GM21737 (cell line): ENCODE measurements around the gene FLNC.

Experiments
- ATAC-seq: cut with Tn5 transposase; IDR thresholded peaks from one replicate; pipeline ENCODE4 v1.9.1; 2021; ENCODE audit warnings: mild to moderate bottlenecking, moderate library complexity; ENCODE audit not compliant: unreplicated experiment

Gene FLNC

GRCh38 chr7:128829391-128830166, 627 bp upstream of the FLNC start:
- no peak for ATAC-seq

- ATAC-seq, result no peak
Observed at GRCh38 chr7:128831178-128831993, 1.2 kb downstream of the FLNC start.

GRCh38 chr7:128831994-128832879, 2.0 kb downstream of the FLNC start:
- ATAC-seq, result no peak

- no peak for ATAC-seq
Observed at GRCh38 chr7:128832880-128833147, 2.6 kb downstream of the FLNC start.

GRCh38 chr7:128833148-128833945, 3.1 kb downstream of the FLNC start:
- no peak for ATAC-seq

GRCh38 chr7:128833946-128834325, 3.7 kb downstream of the FLNC start:
- no peak for ATAC-seq

- no peak for ATAC-seq
Observed at GRCh38 chr7:128835231-128835751, 5.1 kb downstream of the FLNC start.

- ATAC-seq, result no peak
Observed at GRCh38 chr7:128835790-128836641, 5.8 kb downstream of the FLNC start.

- ATAC-seq, result no peak
Observed at GRCh38 chr7:128836729-128837348, 6.6 kb downstream of the FLNC start.

GRCh38 chr7:128837521-128837921, 7.3 kb downstream of the FLNC start:
- no peak for ATAC-seq

GRCh38 chr7:128838109-128838779, 8.0 kb downstream of the FLNC start:
- no peak for ATAC-seq

- ATAC-seq, result no peak
Observed at GRCh38 chr7:128838981-128839731, 8.9 kb downstream of the FLNC start.

GRCh38 chr7:128839751-128840177, 9.6 kb downstream of the FLNC start:
- no peak for ATAC-seq

- ATAC-seq, result no peak
Observed at GRCh38 chr7:128840326-128841170, 10.3 kb downstream of the FLNC start.

- ATAC-seq, result no peak
Observed at GRCh38 chr7:128841171-128841690, 11.0 kb downstream of the FLNC start.

GRCh38 chr7:128841921-128842673, 11.9 kb downstream of the FLNC start:
- ATAC-seq, result no peak
